ENCODE data around the gene GPHB5. TPM values are rescaled to one million over a fixed set of nuclear protein-coding genes. Genes with fewer than 3 reads are reported as not detected.

The GPHB5 gene
- total RNA-seq, 4 donors from 2014 or later = not detected

- 61 to 64% methylated on average over 2 of the region's 2 CpGs for WGBS, 2 donors
- TF ChIP-seq POLR2A (IDR thresholded peaks at IDR 0.05) (no peak), CTCF (IDR thresholded peaks at IDR 0.05) (no peak)
Measured at GRCh38 chr14:63277591-63278183, 41.0 kb downstream of the GPHB5 start.

GRCh38 chr14:63276492-63277342 is 42.0 kb downstream of the GPHB5 start:
- H3K27ac ChIP-seq = no peak overlapping the region
- H3K9me3 ChIP-seq = no peaks in the 10 kb centered on the region
- peak in 5 of 6 experiments; percentile 57 to 85 (median 78) for TF ChIP-seq CTCF (IDR thresholded peaks at IDR 0.05)
- no peak for TF ChIP-seq POLR2A (IDR thresholded peaks at IDR 0.05)
- intact Hi-C loops (cut with DNase I) = loop anchor here (5.0 kb wide), 1 partner anchor 1099 kb away; no protein-coding TSS in a partner anchor
- no peaks in the 10 kb centered on the region for H3K27me3 ChIP-seq
- no peak overlapping the region for H3K4me3 ChIP-seq
- no peak for DNase-seq
- peaks cover 0 to 8% (median 0%) of the 10 kb centered on the region in 3 donors for H3K4me1 ChIP-seq
- WGBS, 2 donors = 43 to 46% methylated on average over 5 of the region's 5 CpGs
- no peaks in the 10 kb centered on the region for H3K36me3 ChIP-seq

More at GRCh38 chr14:63277591-63278183, 41.0 kb downstream of the GPHB5 start:
- Histone ChIP-seq H3K27ac (no peak overlapping the region), H3K27me3 (no peaks in the 10 kb centered on the region), H3K4me1 (peaks cover 0 to 8% (median 0%) of the 10 kb centered on the region in 3 donors), H3K4me3 (no peak overlapping the region), H3K36me3 (no peaks in the 10 kb centered on the region), H3K9me3 (no peaks in the 10 kb centered on the region)
- DNase-seq = no peak
- intact Hi-C loops (cut with DNase I) = loop anchor here (5.0 kb wide), 1 partner anchor 1100 kb away; no protein-coding TSS in a partner anchor

GRCh38 chr14:63276016-63276415 is 42.7 kb downstream of the GPHB5 start:
- no peaks in the 10 kb centered on the region for H3K36me3 ChIP-seq
- intact Hi-C loops (cut with DNase I) = loop anchor here (5.0 kb wide), 1 partner anchor 1099 kb away; no protein-coding TSS in a partner anchor
- no peak overlapping the region for H3K27ac ChIP-seq
- no peaks in the 10 kb centered on the region for H3K27me3 ChIP-seq
- no peak overlapping the region for H3K4me3 ChIP-seq
- no peak for TF ChIP-seq CTCF (IDR thresholded peaks at IDR 0.05)
- no peak for TF ChIP-seq POLR2A (IDR thresholded peaks at IDR 0.05)
- DNase-seq = no peak
- peaks cover 0 to 8% (median 0%) of the 10 kb centered on the region in 3 donors for H3K4me1 ChIP-seq
- H3K9me3 ChIP-seq = no peaks in the 10 kb centered on the region
- WGBS, 2 donors = 79 to 100% methylated on average over 1 to 3 of the region's 4 CpGs

GRCh38 chr14:63275611-63276010 is 43.1 kb downstream of the GPHB5 start:
- intact Hi-C loops (cut with DNase I) = loop anchor here (5.0 kb wide), 1 partner anchor 1098 kb away; no protein-coding TSS in a partner anchor
- Histone ChIP-seq H3K4me3 (no peak overlapping the region), H3K36me3 (no peaks in the 10 kb centered on the region), H3K27ac (no peak overlapping the region), H3K4me1 (peaks cover 0 to 8% (median 0%) of the 10 kb centered on the region in 3 donors), H3K27me3 (no peaks in the 10 kb centered on the region), H3K9me3 (no peaks in the 10 kb centered on the region)
- WGBS, 2 donors = 81 to 95% methylated on average over 3 of the region's 3 CpGs
- TF ChIP-seq CTCF (IDR thresholded peaks at IDR 0.05) = no peak
- TF ChIP-seq POLR2A (IDR thresholded peaks at IDR 0.05) = no peak
- no peak for DNase-seq

Measured in esophagus squamous epithelium (tissue), 5 donors.